B cell (primary cell): ENCODE measurements around the gene DDO. TPM values are rescaled to one million over a fixed set of nuclear protein-coding genes. Genes with fewer than 3 reads are reported as not detected.
A peak's percentile ranks its signal among the peaks of the same experiment; 100 is the strongest.

Experiments
- ATAC-seq: fragments of 200-7000 bp; cut with Tn5 transposase; one replicate; pipeline ENCODE4 v1.10.0; 2021; ENCODE audit warnings: low read depth, mild to moderate bottlenecking, moderate number of reproducible peaks, moderate library complexity
- CTCF ChIA-PET: fragments of 350-600 bp; sonication (Branson Sonifier 250); formaldehyde crosslinking; loops from one replicate; lab custom pipeline; 2021; ENCODE audit warnings: antibody characterized with exemption, inconsistent platforms; lab: Charles Lee
- POLR2A ChIA-PET: fragments of 350-600 bp; sonication (Branson Sonifier 250); formaldehyde crosslinking; loops from one replicate; lab custom pipeline; 2021; ENCODE audit warnings: antibody characterized with exemption; lab: Charles Lee
- DNase-seq: peaks from one replicate; pipeline ENCODE4 v3.0.0; 2013
- H2AFZ ChIP-seq: 2 replicates; pipeline ENCODE4 v1.6.1; 2012; ENCODE audit warnings: mild to moderate bottlenecking, low read depth, low read length; ENCODE audit not compliant: insufficient read depth, poor library complexity, severe bottlenecking
- H3K27ac ChIP-seq, 2 donors: 1 replicate in 1 of 2; 2 replicates in 1 of 2; pipeline ENCODE4 v1.5.1; 2012 to 2013; ENCODE audit warnings: low read length in 2 of 2, mild to moderate bottlenecking in 2 of 2, moderate library complexity in 1 of 2
- H3K27me3 ChIP-seq, 4 experiments: fragments of 200-600 bp in 1 of 4; sonication (generic) in 1 of 4; replicated peaks in 1 of 4; 1 replicate in 2 of 4; 2 replicates in 2 of 4; pipeline versions ENCODE4 v1.6.1 to v1.7.0; 2013 to 2016; ENCODE audit warnings: low read length in 3 of 4, mild to moderate bottlenecking in 2 of 4, mixed read lengths in 1 of 4, moderate library complexity in 1 of 4; ENCODE audit not compliant: insufficient read depth in 4 of 4, control insufficient read depth in 3 of 4; ENCODE audit errors: control extremely low read depth in 1 of 4
- H3K36me3 ChIP-seq, 2 experiments: replicated peaks in 1 of 2; 1 replicate in 1 of 2; 2 replicates in 1 of 2; pipeline versions ENCODE4 v1.6.1 to v1.7.1; 2013; ENCODE audit warnings: low read length in 1 of 2; ENCODE audit not compliant: insufficient read depth in 2 of 2, control insufficient read depth in 1 of 2; ENCODE audit errors: control extremely low read depth in 1 of 2, extremely low read depth in 1 of 2
- H3K4me1 ChIP-seq, 2 donors: fragments of 200-600 bp in 1 of 2; sonication (generic) in 1 of 2; 1 replicate in 1 of 2; 2 replicates in 1 of 2; pipeline versions ENCODE4 v1.5.1 to v1.6.1; 2013 to 2017; ENCODE audit warnings: low read length in 2 of 2; ENCODE audit not compliant: control insufficient read depth in 2 of 2, insufficient read depth in 2 of 2
- H3K4me2 ChIP-seq: replicated peaks from 2 replicates; pipeline ENCODE3; 2012; ENCODE audit warnings: mild to moderate bottlenecking, low read depth, low read length; ENCODE audit not compliant: poor library complexity, severe bottlenecking
- H3K4me3 ChIP-seq, 5 experiments: fragments of 200-600 bp in 1 of 5; sonication (generic) in 1 of 5; 1 replicate in 3 of 5; 2 replicates in 2 of 5; pipeline versions ENCODE4 v1.5.1 to v1.7.0; 2011 to 2016; ENCODE audit warnings: low read length in 4 of 5, mild to moderate bottlenecking in 4 of 5, low read depth in 2 of 5, control low read depth in 1 of 5, moderate library complexity in 1 of 5; ENCODE audit not compliant: insufficient read depth in 1 of 5; ENCODE audit errors: control extremely low read depth in 1 of 5, extremely low read depth in 1 of 5
- H3K79me2 ChIP-seq: fragments of 200-600 bp; sonication (generic); one replicate; pipeline ENCODE4 v1.6.0; 2016; ENCODE audit warnings: low read length; ENCODE audit not compliant: control insufficient read depth, insufficient read depth
- H3K9ac ChIP-seq: fragments of 200-600 bp; sonication (generic); 2 replicates; pipeline ENCODE4 v1.6.1; 2017; ENCODE audit warnings: mild to moderate bottlenecking, low read length, moderate library complexity
- H3K9me3 ChIP-seq, 3 donors: one replicate each; pipeline versions ENCODE4 v1.6.1 to v1.7.1; 2013; ENCODE audit warnings: low read length in 2 of 3; ENCODE audit not compliant: control insufficient read depth in 2 of 3, insufficient read depth in 1 of 3; ENCODE audit errors: control extremely low read depth in 1 of 3
- H4K20me1 ChIP-seq: 2 replicates; pipeline ENCODE4 v1.6.0; 2012; ENCODE audit warnings: mild to moderate bottlenecking, low read length; ENCODE audit not compliant: insufficient read depth, control insufficient read depth, poor library complexity, severe bottlenecking
- H3K27ac Mint-ChIP-seq: one replicate; pipeline ENCODE4 v1.8.0; 2021; ENCODE audit warnings: mixed read lengths
- H3K27me3 Mint-ChIP-seq: one replicate; pipeline ENCODE4 v1.8.0; 2021; ENCODE audit warnings: mixed read lengths
- H3K4me1 Mint-ChIP-seq: one replicate; pipeline ENCODE4 v1.8.0; 2021; ENCODE audit warnings: mixed read lengths
- H3K4me3 Mint-ChIP-seq: one replicate; pipeline ENCODE4 v1.8.0; 2021; ENCODE audit warnings: mixed read lengths
- H3K9me3 Mint-ChIP-seq: one replicate; pipeline ENCODE4 v1.8.0; 2022; ENCODE audit warnings: mixed read lengths; ENCODE audit not compliant: insufficient read depth
- EZH2 ChIP-seq: IDR thresholded peaks from 2 replicates; pipeline ENCODE4 v1.6.1; 2012; ENCODE audit warnings: borderline replicate concordance, low read depth, mild to moderate bottlenecking, moderate library complexity, low read length; ENCODE audit not compliant: insufficient read depth, poor library complexity, severe bottlenecking
- WGBS: methylation state at CpG from one replicate; pipeline ENCODE4 v1.1.5; 2013; ENCODE audit warnings: missing lambda C conversion rate; ENCODE audit not compliant: insufficient coverage; 5-methylcytosine and 5-hydroxymethylcytosine counted together
- intact Hi-C: fragments of 100-400 bp; cut with micrococcal nuclease; formaldehyde crosslinking; loops from one replicate; pipeline ENCODE4 v1.10.0; 2022
- polyA plus RNA-seq: library from polyadenylated mRNA; depleted of rRNA; stranded (reverse); fragments of >200 nt; gene quantifications from 2 replicates; pipeline ENCODE4 v1.2.3, GENCODE V29; 2012
- total RNA-seq, 2 donors: library from RNA; stranded (reverse); fragments of 120-200 nt in 1 of 2; gene quantifications; 1 replicate in 1 of 2; 2 replicates in 1 of 2; pipeline versions ENCODE4 v1.2.3 to v1.2.4, GENCODE V29; 2013 to 2022
- TF ChIP-seq, protein P1 (sequence below): fragments of 200-600 bp; IDR thresholded peaks from one replicate; pipeline ENCODE4 v1.8.0; 2022; ENCODE audit warnings: antibody characterized with exemption, mild to moderate bottlenecking

Gene DDO
- total and polyA plus RNA-seq, 2 donors (not counting 1 experiment from before 2014, with no cell fraction given), result not detected

GRCh38 chr6:110358553-110359160 lies 56.7 kb downstream of the DDO start:
- Histone ChIP-seq H2AFZ (peak overlapping the region; percentile 65), H4K20me1 (no peaks in the 10 kb centered on the region), H3K4me1 (peaks cover 12 to 13% of the 10 kb centered on the region in 2 donors), H3K79me2 (no peaks in the 10 kb centered on the region), H3K36me3 (no peaks in the 10 kb centered on the region), H3K9ac (peak overlapping the region; percentile 19), H3K27ac (no peak overlapping the region), H3K4me3 (peak overlapping the region in 3 of 5 experiments; percentile 41 to 49 (median 43)), H3K4me2 (peak overlapping the region; percentile 82), H3K27me3 (peaks cover 0 to 38% (median 27%) of the 10 kb centered on the region in 4 experiments), H3K9me3 (peaks cover 0 to 4% (median 0%) of the 10 kb centered on the region in 3 donors)
- Mint-ChIP-seq H3K4me3 (peak overlapping the region; percentile 65), H3K27ac (no peak overlapping the region), H3K9me3 (no peaks in the 10 kb centered on the region), H3K4me1 (peaks cover 16% of the 10 kb centered on the region), H3K27me3 (peaks cover 69% of the 10 kb centered on the region)
- no peak for TF ChIP-seq EZH2
- TF ChIP-seq, protein P1, sequence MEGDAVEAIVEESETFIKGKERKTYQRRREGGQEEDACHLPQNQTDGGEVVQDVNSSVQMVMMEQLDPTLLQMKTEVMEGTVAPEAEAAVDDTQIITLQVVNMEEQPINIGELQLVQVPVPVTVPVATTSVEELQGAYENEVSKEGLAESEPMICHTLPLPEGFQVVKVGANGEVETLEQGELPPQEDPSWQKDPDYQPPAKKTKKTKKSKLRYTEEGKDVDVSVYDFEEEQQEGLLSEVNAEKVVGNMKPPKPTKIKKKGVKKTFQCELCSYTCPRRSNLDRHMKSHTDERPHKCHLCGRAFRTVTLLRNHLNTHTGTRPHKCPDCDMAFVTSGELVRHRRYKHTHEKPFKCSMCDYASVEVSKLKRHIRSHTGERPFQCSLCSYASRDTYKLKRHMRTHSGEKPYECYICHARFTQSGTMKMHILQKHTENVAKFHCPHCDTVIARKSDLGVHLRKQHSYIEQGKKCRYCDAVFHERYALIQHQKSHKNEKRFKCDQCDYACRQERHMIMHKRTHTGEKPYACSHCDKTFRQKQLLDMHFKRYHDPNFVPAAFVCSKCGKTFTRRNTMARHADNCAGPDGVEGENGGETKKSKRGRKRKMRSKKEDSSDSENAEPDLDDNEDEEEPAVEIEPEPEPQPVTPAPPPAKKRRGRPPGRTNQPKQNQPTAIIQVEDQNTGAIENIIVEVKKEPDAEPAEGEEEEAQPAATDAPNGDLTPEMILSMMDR, result no peak
- 35% methylated on average over 4 of the region's 13 CpGs for WGBS
- ChIA-PET CTCF (interaction anchor here (1.1 kb wide), 1 partner anchor 33 kb away, joined by 5 read pairs; no protein-coding TSS in a partner anchor), POLR2A (no interaction called here)
- DNase-seq, result no peak
- intact Hi-C loops, result no loop called here
- no peak for ATAC-seq
